NCI-H69 (cell line): ENCODE measurements around the gene U2AF2.

Experiments used
- DNase-seq: peaks from one replicate; lab custom pipeline; 2025; lab: John Stamatoyannopoulos, UW

U2AF2 gene

DNA sequence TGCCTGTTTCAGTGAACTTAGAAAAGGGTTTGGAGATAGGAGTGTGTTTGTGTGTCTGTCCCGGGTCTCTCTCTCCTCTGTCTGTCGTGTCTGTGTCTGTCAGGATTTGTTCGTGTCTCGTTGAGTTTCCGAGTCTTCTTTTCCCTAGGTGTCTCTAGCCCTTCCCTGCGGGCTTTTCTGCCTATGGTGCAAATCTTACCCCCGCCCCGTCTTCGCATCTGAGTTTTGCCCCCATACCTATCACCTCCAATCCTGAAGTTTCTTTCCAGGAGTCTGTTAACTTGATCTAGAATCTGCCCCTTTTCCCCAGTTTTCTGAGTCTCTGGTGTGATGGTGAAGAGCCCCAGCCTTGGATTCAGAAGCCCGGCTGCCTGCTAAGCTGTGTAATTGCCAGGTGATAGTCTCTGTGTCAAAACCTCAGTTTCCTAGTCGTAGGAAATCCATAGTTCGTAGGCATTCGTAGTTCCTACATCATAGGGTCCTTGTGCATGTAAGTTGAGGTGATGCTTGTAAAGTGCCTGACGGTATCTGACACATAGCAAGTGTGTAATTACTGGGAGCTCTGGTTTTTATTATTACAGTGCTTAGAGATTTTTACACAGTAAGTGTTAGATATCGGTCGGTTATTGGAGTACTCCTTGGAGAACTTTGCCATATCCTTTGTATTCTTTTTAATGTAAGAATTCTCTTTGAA is 21.0 kb downstream of the U2AF2 start:
- no peak for DNase-seq

GRCh38 chr19:55676383-55676782 is 21.5 kb downstream of the U2AF2 start:
- peak; percentile 11 for DNase-seq

DNA sequence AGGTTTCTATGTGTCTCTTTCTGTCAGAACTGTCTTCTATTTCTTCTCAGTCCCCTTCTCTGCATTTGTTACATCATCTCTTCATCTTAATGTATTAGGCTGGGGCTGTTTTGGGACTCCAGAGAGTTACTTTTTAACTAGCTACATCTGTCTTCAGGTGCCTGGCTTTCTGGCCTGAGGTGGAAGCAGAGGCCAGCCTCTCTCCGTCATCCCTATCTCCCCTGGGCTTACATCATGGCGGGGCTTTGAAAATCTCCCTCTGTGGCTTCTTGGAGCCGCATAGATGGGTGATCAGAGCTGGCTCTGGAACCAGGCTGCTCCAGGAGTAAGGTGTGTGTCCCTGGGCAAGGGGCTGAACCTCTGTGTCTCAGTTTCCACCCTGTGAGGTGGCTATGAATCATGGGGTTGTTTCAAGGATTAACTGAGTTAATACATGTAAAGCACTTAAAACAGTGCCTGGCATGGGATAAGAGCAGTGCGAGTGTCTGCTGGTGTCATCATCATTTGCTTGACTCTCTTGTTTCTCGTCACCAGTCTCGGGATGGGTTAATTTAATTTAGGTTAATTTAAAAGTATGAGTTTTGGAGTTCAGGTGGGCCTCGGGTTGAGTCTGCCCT is 22.2 kb downstream of the U2AF2 start:
- DNase-seq, result no peak

DNA sequence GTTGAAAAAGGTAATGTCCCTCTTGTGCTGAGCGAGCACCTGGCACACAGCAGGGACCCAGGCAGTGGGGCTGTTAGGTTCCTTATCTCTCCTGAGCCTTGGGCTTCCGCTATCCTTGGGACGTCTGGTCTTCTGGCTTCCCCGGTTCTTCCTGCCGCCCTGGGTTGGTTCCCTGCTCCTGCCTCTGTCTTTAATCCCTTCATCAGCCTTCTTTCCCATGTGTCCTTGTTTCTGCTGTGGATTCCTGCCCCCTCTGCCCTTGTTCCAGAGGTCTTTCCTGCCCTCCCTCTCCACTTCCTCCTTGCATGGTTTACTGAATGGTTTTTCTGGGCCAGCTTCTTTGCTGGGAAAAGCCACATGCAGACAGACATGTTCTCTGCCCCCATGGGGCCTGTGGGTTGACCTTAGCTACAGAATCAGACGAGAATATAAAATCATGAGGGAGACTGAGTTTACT is 22.8 kb downstream of the U2AF2 start:
- no peak for DNase-seq

GRCh38 chr19:55678121-55678671 is 23.4 kb downstream of the U2AF2 start:
- no peak for DNase-seq

DNA sequence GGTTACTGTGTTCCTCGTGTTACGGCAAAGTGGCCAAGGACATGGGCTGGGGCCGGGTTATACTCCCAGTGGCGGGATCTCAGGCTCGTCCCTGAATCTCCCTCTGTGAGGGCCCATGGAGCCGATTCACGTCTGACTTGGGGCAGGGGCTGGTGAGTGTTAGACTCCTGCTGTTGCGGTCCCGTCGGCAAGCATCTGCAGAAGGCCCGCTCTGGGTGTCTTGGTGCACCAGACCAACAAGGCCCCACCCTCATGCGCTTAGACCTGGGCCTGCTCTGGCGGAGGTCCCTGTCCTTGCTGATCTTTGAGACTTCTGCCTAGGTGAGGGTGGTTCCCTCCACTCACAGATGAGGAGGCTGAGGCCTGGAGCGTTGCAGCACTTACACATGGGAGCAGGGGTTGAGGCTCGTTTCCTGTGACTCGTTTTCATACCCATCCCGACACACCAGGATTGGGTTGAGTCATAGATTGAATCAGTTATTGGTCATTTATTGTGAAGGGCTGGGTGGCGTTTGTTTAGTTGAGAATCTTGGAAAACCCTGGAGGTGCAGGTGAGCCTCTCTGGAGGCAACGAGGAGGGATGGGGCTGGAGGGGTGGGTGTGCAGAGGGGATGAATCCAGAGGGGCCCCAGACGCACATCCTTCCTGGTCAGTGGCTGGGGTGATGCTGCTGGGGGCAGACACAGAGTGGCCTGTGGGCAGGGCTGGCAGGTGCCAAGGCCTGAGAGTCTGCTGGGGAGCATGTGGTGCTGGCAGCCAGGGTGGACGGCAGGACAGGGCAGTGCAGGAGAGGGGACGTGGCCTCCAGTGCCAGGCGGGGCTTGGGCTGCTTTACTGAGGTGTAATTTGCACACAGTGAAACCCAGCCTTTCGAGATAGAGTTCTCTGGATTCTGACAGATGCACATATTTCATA is 24.8 kb downstream of the U2AF2 start:
- DNase-seq, result no peak

- no peak for DNase-seq
Observed at GRCh38 chr19:55680339-55681130, 25.7 kb downstream of the U2AF2 start.

DNA sequence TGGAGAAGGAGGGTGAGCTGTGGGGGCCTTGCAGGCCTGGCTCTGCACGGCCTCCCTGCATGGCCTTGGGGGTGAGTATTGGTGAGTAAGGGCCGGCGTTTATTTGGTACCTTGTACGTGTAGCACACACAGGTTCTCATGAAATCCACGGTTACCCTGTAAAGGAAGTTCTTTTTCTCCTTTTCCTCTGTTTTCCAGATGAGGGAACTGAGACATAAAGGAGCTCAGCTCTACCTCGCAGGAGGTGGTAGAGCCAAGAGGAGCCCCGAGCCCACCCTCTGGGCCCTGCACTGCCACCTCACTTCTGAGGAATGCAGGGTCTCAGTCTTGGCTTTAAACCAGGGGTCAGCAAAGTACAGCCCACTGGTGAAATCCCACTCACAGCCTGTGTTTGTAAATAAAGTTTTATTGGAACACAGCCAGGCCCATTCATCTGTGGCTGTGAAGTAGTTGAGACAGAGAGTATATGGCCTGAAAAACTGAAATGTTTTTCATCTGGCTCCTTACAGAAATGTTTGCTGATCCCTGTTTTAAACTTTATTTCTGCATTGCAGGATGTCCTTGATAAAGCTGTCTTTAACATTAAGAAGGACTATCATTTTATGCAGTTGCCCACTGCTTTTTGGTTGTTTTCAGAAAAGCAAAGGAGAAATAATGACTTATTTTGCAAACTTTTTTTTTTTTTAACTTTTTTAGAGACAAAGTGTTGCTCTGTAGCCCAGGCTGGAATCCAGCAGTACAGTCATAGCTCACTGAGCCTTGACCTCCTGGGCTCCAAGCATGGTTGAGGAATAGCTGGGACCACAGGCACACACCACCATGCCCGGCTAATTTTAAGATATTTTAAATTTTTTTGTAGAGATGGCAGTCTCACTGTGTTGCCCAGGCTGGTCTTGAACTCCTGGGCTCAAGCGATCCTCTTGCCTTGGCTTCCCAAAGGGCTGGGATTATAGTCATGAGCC is 26.6 kb downstream of the U2AF2 start:
- DNase-seq, result no peak

DNA sequence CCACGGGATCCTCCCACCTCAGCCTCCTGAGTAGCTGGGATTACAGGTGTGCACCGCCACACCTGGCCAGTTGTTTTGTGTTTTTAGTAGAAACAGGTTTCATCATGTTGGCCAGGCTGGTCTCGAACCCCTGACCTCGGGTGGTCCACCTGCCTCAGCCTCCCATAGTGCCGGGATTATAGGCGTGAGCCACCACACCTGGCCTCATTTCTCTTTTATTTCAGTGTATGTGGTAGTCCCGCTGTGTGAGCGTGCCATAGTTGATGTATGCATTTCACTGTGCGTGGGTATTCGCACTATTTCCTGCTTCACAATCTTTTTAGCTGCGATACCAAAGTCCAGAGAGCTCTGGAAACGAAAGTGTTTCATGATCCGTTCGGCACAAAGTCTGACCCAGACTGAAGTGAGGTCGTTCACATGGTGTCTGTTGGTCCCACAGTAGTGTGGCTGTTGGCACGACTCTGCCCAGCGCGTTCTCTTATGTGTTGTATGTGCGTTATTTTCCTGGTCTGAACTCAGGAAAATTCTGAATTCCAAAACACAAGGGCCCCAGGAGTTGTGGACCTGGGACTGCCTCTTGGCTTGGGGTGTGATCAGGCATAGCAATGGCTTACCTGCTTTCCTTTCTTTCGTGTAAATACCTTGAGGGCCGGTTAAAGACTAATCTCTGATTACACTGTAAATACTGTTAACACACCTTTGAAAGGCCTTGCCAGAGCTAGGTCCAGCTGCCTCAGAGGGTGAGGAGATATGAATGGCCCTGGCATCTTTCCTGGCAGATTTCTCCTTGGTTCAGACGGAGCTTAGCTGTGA is 28.8 kb downstream of the U2AF2 start:
- peak; percentile 35 for DNase-seq

DNA sequence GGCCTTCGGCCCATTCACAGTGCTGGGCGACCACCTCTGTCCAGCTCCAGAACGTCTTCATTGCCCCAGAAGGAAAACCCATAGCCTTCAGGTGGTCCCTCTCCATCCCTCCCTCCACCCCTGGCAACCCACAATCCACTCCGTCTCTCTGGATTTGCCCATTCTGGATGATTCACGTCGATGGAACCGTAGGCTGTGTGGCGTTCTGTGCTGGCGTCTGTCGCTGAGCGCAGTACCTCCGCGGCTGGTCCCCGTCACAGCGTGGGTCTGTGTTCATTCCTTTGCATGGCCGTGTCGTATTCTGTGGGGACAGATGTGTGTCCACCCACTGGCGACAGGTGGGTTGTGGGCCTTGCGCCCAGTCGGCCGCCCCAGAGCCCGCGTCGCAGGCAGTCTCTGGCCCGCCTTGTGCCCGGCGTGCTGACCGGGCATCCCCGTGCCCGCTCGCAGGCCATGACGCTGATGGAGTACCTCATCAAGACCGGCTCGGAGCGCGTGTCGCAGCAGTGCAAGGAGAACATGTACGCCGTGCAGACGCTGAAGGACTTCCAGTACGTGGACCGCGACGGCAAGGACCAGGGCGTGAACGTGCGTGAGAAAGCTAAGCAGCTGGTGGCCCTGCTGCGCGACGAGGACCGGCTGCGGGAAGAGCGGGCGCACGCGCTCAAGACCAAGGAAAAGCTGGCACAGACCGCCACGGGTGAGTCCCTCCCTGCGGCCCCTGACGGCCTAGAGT is 30.3 kb downstream of the U2AF2 start:
- no peak for DNase-seq

DNA sequence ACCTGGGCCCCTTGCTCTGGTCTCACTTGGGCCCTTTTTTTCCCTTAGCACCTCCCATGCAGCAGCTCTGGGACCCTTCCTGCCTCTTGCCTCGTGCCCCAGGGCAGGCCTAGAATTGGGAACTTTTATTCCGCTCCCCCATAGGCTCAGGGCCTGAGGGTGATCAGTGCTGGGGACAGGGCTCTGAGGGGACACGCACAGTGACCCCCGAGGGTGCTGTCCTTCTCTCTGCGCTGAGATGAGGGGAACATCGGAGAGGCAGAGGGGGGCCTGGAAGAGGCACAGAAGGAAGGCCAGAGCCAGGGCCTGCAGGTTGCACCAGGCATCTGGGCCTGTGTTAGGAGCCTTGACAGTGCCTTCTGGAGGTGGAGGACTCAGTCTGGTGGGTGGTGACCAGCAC is 30.9 kb downstream of the U2AF2 start:
- DNase-seq, result no peak

DNA sequence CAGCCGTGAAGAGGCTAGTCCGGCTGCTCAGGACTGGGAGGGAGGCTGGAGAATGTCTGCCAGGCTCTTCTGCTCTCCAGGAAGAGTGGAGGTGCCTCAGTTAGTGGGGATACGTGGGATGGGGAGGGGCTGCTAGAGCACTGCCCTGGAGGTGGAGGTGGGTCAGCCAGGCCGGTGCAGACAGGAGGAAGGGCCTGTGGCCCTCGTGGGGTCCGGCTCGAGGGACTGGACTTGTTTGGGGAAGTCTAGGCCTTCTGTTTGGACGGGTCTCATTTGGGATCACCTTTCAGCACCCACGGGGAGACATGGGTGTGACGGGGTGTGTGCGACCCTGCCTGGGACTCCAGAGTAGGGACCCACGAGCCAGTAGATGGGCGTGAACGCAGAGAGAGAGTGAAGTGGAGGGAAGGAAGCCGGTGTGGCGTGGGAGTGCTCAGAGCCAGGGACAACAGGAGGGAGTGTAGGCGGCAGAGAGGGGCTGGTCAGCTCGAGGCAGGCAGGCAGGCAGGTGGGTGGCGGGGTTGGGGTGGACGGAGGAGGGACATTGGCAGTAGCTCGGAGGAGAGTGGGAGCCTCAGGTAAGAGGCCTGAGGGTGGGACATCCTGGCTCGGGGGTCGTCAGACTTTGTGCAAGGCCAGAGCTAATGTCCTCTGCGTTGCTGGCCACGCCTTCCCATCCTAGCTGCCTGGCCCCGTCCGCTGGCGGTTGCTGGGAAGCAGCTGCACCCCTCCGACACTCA is 31.6 kb downstream of the U2AF2 start:
- DNase-seq, result no peak

DNA sequence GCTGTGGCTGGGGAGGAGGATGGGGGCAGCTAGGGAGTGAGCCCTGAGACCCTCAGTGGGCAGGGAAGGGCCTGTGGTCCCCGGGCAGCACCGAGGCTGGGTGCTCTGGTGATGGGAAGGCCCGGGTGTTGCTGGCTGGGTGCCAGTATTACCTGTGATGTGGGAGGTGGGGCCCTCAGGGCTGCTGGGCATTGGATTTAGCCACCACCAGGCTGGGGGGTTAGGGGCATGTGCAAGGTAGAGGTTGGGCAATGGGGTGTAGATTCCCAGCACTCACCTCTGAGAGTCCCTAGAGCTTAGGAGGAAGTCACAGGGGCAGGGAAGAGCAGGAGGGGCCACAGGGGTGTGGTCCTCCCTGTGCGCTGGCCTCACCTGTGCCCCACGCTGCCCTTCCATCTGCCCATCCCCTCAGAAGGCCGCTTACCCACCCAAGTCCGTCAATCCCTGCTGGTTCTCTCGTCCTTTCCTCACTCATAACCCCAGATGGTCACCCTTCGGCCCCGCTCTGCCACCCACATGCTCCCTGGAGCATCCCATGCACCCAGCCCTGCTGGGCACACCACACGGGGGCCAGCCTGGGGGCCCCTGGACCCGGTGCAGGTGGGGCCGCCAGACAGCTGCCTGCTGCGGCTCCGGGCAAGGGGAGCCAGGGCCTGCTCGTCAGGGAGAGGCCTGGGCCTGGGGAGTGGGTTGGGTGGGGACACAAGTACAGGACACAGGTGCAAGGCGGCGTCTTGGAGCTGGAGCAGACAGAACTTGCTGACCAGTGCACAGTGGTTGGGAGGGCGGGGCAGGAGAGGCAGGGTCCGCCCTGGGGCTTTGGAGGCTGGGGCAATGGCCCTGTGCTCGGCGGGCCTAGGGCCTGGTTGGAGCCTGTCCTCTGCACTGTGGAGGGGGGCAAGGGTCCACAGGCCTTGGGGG is 32.7 kb downstream of the U2AF2 start:
- DNase-seq, result no peak

DNA sequence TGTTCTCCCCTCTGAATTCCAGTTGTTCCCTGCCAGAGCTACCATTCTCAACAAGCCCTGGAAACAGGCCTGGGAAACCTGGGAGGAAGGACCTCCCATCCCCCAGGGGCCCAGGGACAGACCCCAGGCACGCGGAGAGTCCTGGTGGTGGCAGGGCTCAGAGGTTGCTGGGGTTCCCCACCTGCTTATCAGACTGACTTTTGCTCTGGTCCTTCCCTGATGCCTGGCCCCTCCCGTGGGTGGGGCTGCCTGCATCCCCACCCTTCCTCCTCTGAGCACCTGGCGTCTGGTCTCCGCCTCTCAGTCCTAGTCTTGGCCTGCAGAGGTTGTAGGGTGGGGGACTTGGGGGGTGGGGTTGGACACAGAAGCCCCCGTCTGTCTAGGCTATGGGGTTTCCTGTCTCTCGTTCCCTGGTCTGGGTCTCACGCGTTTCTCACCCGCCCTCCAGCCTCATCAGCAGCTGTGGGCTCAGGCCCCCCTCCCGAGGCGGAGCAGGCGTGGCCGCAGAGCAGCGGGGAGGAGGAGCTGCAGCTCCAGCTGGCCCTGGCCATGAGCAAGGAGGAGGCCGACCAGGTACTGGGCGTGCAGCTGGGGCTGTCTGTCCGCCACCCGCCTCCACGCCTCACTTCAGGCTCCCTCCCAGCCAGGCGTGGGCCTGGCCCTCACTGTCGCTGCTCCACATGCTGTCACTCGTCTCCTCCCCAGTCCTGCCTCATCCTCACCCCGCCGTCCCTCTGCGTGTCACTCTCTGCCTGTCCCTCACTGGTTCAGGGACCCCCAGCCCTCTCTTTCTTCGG is 33.8 kb downstream of the U2AF2 start:
- DNase-seq, result peak; percentile 35

GRCh38 chr19:55689411-55690108 is 34.7 kb downstream of the U2AF2 start:
- no peak for DNase-seq
